ENCODE data around the gene CDX1. TPM values are rescaled to one million over a fixed set of nuclear protein-coding genes. Genes with fewer than 3 reads are reported as not detected.
A peak's percentile ranks its signal among the peaks of the same experiment; 100 is the strongest.

Gene CDX1
- total RNA-seq, 2 experiments from 2014 or later = not detected

DNA sequence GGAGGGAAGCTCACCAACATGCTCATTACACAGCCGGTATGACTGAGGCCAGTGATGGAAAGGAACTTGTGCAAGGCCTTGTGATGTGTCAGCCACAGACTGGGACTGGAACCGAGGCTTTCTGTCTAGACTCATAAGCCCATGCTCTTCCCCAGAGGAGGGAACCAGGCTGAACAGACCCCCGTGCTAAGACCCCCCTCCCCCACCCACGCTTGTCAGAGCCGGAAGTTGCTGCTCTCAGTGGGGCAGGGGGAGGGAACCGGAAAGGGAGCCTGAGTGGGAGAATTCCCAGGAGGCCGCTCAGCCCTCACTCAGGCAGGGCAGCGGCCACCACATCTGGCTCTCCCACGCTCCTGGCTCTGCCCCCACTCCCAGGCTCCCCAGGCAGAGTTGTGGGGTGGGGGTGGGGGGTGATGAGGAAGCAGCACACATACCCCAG is 6.8 kb upstream of the CDX1 start:
- H3K27ac Mint-ChIP-seq = no peak overlapping the region
- no peaks in the 10 kb centered on the region for H3K36me3 Mint-ChIP-seq (ENCODE audit: low read depth)
- DNase-seq = no peak
- peaks cover 5% of the 10 kb centered on the region for H3K4me1 Mint-ChIP-seq
- no peaks in the 10 kb centered on the region for H3K9me3 Mint-ChIP-seq (ENCODE audit: low read depth)
- no peak for ATAC-seq
- H3K27me3 Mint-ChIP-seq = peaks cover 15% of the 10 kb centered on the region
- no peak overlapping the region for H3K4me3 Mint-ChIP-seq
- POLR2A ChIA-PET = no interaction called here
- CTCF ChIA-PET = interaction anchor here (0.7 to 1.1 kb wide), 3 partner anchors 13 to 16 kb away, joined by 4 to 5 read pairs (median 4); no protein-coding TSS in a partner anchor
- intact Hi-C loops (cut with DNase I, micrococcal nuclease) = loop anchor here in 1 of 2 experiments (5.0 kb wide), 1 partner anchor 193 kb away; no protein-coding TSS in a partner anchor

DNA sequence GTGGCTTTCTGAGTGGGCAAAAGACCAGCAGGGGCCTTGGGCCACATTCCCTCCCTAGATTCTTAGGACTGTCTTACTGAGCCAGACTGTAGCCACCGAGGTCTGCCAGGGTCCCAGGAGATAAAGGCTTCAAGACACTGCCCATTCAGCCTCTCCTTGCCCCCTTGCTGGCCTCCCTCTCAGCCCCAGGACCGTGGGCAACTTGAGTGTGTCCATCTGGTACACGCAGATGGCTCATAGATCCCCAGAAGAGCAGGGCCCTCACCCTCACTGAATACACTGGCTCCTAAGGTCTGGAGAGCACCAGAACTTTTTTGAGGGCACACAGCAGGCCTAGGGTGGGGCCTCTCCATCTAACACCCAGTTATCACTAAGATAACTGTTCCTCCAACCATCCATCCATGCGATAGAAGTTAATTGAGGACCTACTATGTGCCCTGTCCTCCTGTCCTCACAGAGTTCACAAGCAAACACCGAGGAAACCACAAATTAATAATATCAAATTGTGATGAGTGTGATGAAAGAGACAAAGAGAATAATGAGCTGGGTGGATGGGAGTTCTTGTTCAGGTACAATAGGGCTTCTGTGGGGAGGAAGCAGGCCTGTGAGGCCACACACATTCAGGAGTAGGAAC is 6.0 kb upstream of the CDX1 start:
- Mint-ChIP-seq H3K4me3 (no peak overlapping the region), H3K27ac (no peak overlapping the region), H3K4me1 (peaks cover 5% of the 10 kb centered on the region), H3K9me3 (ENCODE audit: low read depth) (no peaks in the 10 kb centered on the region), H3K27me3 (peaks cover 11% of the 10 kb centered on the region), H3K36me3 (ENCODE audit: low read depth) (no peaks in the 10 kb centered on the region)
- DNase-seq = no peak
- no peak for ATAC-seq
- ChIA-PET POLR2A (no interaction called here), CTCF (interaction anchor here (0.7 kb wide), 1 partner anchor 11 kb away, joined by 3 read pairs; no protein-coding TSS in a partner anchor)
- intact Hi-C loops (cut with DNase I, micrococcal nuclease) = loop anchor here (1.0 to 5.0 kb wide), 4 partner anchors 58 to 276 kb away; no protein-coding TSS in a partner anchor

- Mint-ChIP-seq H3K27me3 (peaks cover 8% of the 10 kb centered on the region), H3K27ac (no peak overlapping the region), H3K36me3 (ENCODE audit: low read depth) (no peaks in the 10 kb centered on the region), H3K4me1 (no peaks in the 10 kb centered on the region), H3K9me3 (ENCODE audit: low read depth) (no peaks in the 10 kb centered on the region), H3K4me3 (no peak overlapping the region)
- ATAC-seq (peak; percentile 91), DNase-seq (peak; percentile 88)
- CTCF ChIA-PET = interaction anchor here (1.9 kb wide), 1 partner anchor 57 kb away, joined by 8 read pairs; no protein-coding TSS in a partner anchor
- POLR2A ChIA-PET = no interaction called here
- intact Hi-C loops (cut with DNase I, micrococcal nuclease) = loop anchor here (1.0 to 5.0 kb wide), 4 partner anchors 57 to 275 kb away; no protein-coding TSS in a partner anchor
Observed at GRCh38 chr5:150161242-150162141, 5.1 kb upstream of the CDX1 start.

DNA sequence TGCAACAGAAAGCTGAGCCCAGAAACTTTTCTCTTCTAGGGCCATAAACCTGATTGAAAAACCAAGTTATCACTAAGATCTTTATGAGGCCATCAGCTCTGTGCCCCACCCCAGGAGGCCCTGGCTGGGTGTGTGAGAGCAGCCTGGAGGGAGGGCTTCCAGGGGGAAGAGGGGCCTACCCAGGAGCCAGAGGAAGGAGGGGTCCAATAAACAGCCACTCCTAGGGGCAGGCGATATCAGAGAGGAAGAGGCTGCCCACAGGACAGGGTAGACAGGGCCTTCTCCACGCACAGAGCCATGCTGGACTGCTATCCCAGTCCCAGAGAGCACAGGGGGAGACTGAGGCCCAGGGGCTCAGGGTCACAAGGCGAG is 4.5 kb upstream of the CDX1 start:
- H3K4me1 Mint-ChIP-seq = no peaks in the 10 kb centered on the region
- peaks cover 5% of the 10 kb centered on the region for H3K27me3 Mint-ChIP-seq
- ChIA-PET POLR2A (interaction anchor here (0.7 kb wide), 1 partner anchor 115 kb away, joined by 3 read pairs; no protein-coding TSS in a partner anchor), CTCF (interaction anchor here (1.9 kb wide), 1 partner anchor 56 kb away, joined by 8 read pairs; no protein-coding TSS in a partner anchor)
- no peak overlapping the region for H3K4me3 Mint-ChIP-seq
- no peak for DNase-seq
- H3K9me3 Mint-ChIP-seq (ENCODE audit: low read depth) = no peaks in the 10 kb centered on the region
- H3K27ac Mint-ChIP-seq = no peak overlapping the region
- ATAC-seq = no peak
- intact Hi-C loops (cut with DNase I, micrococcal nuclease) = loop anchor here in 1 of 2 experiments (5.0 kb wide), 1 partner anchor 190 kb away; no protein-coding TSS in a partner anchor
- H3K36me3 Mint-ChIP-seq (ENCODE audit: low read depth) = no peaks in the 10 kb centered on the region

DNA sequence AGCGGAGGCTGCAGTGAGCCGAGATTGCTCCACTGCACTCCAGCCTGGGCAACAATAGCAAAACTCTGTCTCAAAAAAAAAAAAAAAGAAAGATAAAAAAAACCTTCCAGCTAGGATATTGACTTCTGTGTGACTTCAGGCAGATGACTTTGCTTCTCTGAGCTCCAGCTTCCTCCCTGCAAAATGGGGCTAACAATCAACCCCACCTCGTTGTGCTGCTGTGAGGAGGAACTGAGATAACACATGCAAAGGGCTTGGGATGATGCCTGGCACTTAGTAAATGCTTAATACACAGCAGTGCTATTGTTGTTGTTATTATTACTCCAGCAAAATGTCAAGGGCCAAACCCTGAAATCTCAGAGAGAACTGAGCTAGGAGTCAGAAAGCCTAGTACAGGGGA is 3.5 kb upstream of the CDX1 start:
- no peaks in the 10 kb centered on the region for H3K36me3 Mint-ChIP-seq (ENCODE audit: low read depth)
- H3K4me1 Mint-ChIP-seq = no peaks in the 10 kb centered on the region
- ATAC-seq (no peak), DNase-seq (no peak)
- intact Hi-C loops (cut with DNase I, micrococcal nuclease) = loop anchor here in 1 of 2 experiments (5.0 kb wide), 1 partner anchor 189 kb away; no protein-coding TSS in a partner anchor
- no peak overlapping the region for H3K27ac Mint-ChIP-seq
- ChIA-PET CTCF (interaction anchor here (0.6 to 1.9 kb wide), 8 partner anchors 19 to 1489 kb away, joined by 3 to 8 read pairs (median 3); no protein-coding TSS in a partner anchor), POLR2A (interaction anchor here (0.7 kb wide), 1 partner anchor 116 kb away, joined by 3 read pairs; no protein-coding TSS in a partner anchor)
- H3K27me3 Mint-ChIP-seq = peaks cover 8% of the 10 kb centered on the region
- no peak overlapping the region for H3K4me3 Mint-ChIP-seq
- no peaks in the 10 kb centered on the region for H3K9me3 Mint-ChIP-seq (ENCODE audit: low read depth)

DNA sequence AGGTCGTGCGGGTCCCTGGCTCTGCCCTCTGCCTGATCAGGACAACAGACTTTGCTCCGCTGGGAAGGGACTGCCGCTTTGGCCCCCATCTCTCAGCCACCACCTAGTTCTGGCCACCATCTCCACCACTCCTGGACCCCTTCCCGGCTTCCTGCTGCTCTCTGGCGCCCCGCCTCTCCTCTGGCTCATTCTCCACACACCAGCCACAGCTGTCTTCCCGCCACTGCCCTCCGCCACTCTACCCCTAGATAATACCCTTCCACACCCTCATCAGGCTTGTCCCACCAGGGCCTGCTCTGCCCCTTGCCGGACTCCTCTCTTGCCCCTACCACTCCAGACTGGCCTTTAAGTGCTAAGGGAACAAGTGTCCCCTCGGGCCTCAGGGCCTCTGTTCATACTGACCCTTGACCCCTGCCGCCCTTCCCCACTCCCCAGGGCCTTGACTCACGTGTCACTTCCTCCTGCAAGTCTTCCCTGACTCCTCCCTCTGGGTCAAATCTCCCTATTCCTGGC is 3.0 kb upstream of the CDX1 start:
- no peak overlapping the region for H3K27ac Mint-ChIP-seq
- no peaks in the 10 kb centered on the region for H3K4me1 Mint-ChIP-seq
- intact Hi-C loops (cut with DNase I, micrococcal nuclease) = loop anchor here in 1 of 2 experiments (5.0 kb wide), 1 partner anchor 189 kb away; no protein-coding TSS in a partner anchor
- POLR2A ChIA-PET = no interaction called here
- CTCF ChIA-PET = interaction anchor here (0.7 to 1.9 kb wide), 7 partner anchors 18 to 1490 kb away, joined by 3 to 8 read pairs (median 3); no protein-coding TSS in a partner anchor
- no peak overlapping the region for H3K4me3 Mint-ChIP-seq
- no peaks in the 10 kb centered on the region for H3K36me3 Mint-ChIP-seq (ENCODE audit: low read depth)
- no peaks in the 10 kb centered on the region for H3K9me3 Mint-ChIP-seq (ENCODE audit: low read depth)
- peaks cover 14% of the 10 kb centered on the region for H3K27me3 Mint-ChIP-seq
- DNase-seq (no peak), ATAC-seq (no peak)

DNA sequence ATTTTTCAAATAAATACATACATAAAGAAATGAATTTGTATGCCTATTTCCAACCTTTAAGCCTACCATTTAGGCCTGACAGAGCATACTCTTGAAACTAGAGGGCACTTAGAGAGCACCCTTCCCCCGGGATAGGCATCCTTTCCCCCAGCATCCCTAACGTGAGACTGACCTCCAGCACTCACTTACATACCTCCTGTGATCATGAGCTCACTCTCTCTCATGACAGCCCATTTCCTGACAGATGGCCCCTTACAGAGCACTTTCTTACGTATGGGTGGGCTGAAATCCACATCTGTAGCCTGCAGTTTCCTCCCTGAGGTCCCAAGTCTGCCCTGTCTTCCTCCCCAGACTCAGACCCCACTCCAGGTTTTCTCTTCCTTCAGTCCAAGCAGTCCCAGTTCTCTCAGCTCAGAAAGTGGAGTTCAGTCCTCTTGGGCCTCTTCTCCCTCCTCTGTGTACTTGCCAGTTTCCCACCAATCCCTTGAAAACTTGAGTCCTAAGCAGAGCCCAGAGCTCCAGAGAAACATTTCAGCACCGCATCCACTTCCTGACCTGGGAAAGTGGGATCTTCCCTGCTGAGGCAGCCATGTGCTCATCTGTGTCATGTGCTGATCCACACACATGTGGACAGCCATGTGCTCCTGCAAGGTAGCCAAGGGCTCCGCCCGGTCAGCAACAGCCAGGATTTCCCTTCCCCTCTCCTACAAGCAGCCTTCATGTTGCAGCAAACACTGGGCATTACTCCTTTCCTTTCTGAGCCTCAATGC is 2.2 kb upstream of the CDX1 start:
- Mint-ChIP-seq H3K36me3 (ENCODE audit: low read depth) (no peaks in the 10 kb centered on the region), H3K4me1 (no peaks in the 10 kb centered on the region), H3K27me3 (peaks cover 17% of the 10 kb centered on the region), H3K4me3 (no peak overlapping the region), H3K9me3 (ENCODE audit: low read depth) (no peaks in the 10 kb centered on the region), H3K27ac (no peak overlapping the region)
- intact Hi-C loops (cut with DNase I, micrococcal nuclease) = loop anchor here in 1 of 2 experiments (5.0 kb wide), 1 partner anchor 188 kb away; no protein-coding TSS in a partner anchor
- POLR2A ChIA-PET = no interaction called here
- ATAC-seq (no peak), DNase-seq (no peak)
- CTCF ChIA-PET = interaction anchor here (0.9 to 1.0 kb wide), 2 partner anchors 9 to 87 kb away, joined by 3 read pairs; no protein-coding TSS in a partner anchor

DNA sequence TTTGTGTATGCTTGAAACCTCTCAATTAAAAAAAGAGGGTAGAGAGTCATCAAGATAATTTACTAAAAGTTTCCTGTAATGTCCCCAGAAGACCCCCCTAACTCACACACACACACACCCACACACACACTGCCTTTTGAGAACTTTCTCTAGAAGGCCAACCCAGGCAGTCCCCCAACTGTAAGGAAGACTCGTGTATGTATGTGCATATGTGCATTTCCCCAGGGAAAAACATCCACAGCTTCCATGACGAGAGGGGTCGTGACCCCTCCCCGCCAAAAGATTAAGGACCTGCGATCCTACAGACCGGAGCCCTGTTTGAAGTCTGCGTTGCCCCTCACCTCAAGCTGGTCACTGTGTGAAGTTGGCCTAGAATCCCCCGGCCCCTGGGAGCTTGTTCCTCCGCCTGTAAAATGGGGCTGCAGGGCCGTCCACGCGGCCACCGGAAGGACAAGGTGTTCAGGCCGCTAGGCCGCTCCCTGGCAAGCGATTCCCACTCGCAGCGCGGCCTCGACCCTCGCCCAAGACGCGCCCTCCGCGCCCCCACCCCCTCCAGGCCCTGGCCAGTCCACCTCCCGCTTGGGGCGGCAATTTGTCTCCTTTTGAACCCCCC is 435 bp upstream of the CDX1 start:
- Mint-ChIP-seq H3K27ac (no peak overlapping the region), H3K27me3 (peaks cover 27% of the 10 kb centered on the region), H3K9me3 (ENCODE audit: low read depth) (no peaks in the 10 kb centered on the region), H3K4me1 (no peaks in the 10 kb centered on the region), H3K4me3 (no peak overlapping the region), H3K36me3 (ENCODE audit: low read depth) (no peaks in the 10 kb centered on the region)
- ChIA-PET POLR2A (no interaction called here), CTCF (no interaction called here)
- no peak for ATAC-seq
- DNase-seq = no peak
- intact Hi-C loops (cut with DNase I, micrococcal nuclease) = no loop called here

GRCh38 chr5:150167512-150167850 is 903 bp downstream of the CDX1 start:
- Mint-ChIP-seq H3K36me3 (ENCODE audit: low read depth) (no peaks in the 10 kb centered on the region), H3K27me3 (peaks cover 29% of the 10 kb centered on the region), H3K27ac (no peak overlapping the region), H3K4me1 (no peaks in the 10 kb centered on the region), H3K9me3 (ENCODE audit: low read depth) (no peaks in the 10 kb centered on the region), H3K4me3 (no peak overlapping the region)
- ChIA-PET POLR2A (no interaction called here), CTCF (no interaction called here)
- intact Hi-C loops (cut with DNase I, micrococcal nuclease) = no loop called here
- ATAC-seq (no peak), DNase-seq (no peak)

DNA sequence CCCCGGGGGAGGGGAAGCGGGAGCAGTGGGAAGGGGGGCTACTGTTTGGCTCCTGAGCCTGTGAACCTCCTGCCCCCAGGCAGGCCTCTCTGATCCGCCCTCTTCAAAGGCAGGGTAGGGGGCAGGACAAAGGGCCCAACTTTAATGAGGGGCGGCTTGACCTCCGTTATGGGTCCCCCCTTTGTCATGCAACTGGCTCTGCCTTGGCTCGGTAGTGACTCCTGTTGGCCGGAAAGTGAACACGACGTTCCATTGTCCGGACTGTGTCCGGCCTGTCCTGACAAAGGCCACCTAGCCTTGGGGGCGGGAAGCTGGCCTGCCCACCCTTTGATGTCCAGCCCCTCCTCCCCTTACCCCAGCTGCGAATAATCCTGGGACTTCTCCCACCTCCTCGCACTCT is 1.3 kb downstream of the CDX1 start:
- Mint-ChIP-seq H3K27me3 (peaks cover 29% of the 10 kb centered on the region), H3K4me1 (no peaks in the 10 kb centered on the region), H3K4me3 (no peak overlapping the region), H3K36me3 (ENCODE audit: low read depth) (no peaks in the 10 kb centered on the region), H3K27ac (no peak overlapping the region), H3K9me3 (ENCODE audit: low read depth) (no peaks in the 10 kb centered on the region)
- ChIA-PET CTCF (interaction anchor here (0.7 to 0.8 kb wide), 2 partner anchors 9 to 48 kb away, joined by 3 read pairs; no protein-coding TSS in a partner anchor), POLR2A (no interaction called here)
- DNase-seq (no peak), ATAC-seq (no peak)
- intact Hi-C loops (cut with DNase I, micrococcal nuclease) = no loop called here
